GM12878 (cell line): ENCODE results near the gene ABHD2. TPM values are rescaled to one million over a fixed set of nuclear protein-coding genes. Genes with fewer than 3 reads are reported as not detected.

ENCODE experiments used
- ATAC-seq: fragments of 200-7000 bp; cut with Tn5 transposase; 3 replicates; pipeline ENCODE4 v1.9.1; 2020; ENCODE audit warnings: mild to moderate bottlenecking, moderate library complexity
- BruUV-seq: library from RNA; stranded (reverse); fragments of 400-500 nt; replicated peaks from 2 replicates; lab custom pipeline; 2021; lab: Mats Ljungman, UMichigan
- CTCF ChIA-PET: fragments of 300-600 bp; sonication (Branson Sonifier 250); formaldehyde crosslinking; extraction: SDS; loops from one replicate; lab custom pipeline; 2021; ENCODE audit warnings: inconsistent platforms; lab: Yijun Ruan, JAX
- POLR2A ChIA-PET: fragments of 350-600 bp; formaldehyde crosslinking; extraction: SDS; loops from one replicate; lab custom pipeline; 2021; ENCODE audit warnings: inconsistent platforms; lab: Charles Lee
- RAD21 ChIA-PET: fragments of 300-600 bp; sonication (Branson Sonifier 250); formaldehyde crosslinking; loops from one replicate; lab custom pipeline; 2023; ENCODE audit warnings: antibody characterized with exemption; ENCODE audit not compliant: unreplicated experiment; lab: Charles Lee
- SMC1A ChIA-PET: fragments of 300-600 bp; sonication (Branson Sonifier 250); formaldehyde crosslinking; loops from one replicate; lab custom pipeline; 2023; ENCODE audit not compliant: unreplicated experiment, uncharacterized antibody; lab: Charles Lee
- DNase-seq: peaks from one replicate; pipeline ENCODE4 v3.0.0-alpha.2; 2011; ENCODE audit warnings: low read depth, low spot score
- FAIRE-seq: peaks from 3 replicates; lab custom pipeline; 2011; peaks lifted over from hg19 to GRCh38; lab: Jason Lieb, UNC
- H2AFZ ChIP-seq: 2 replicates; pipeline ENCODE4 v1.6.0; 2011; ENCODE audit warnings: low read depth, low read length, control low read depth; ENCODE audit not compliant: control insufficient read depth
- H3K27ac ChIP-seq: 2 replicates; pipeline ENCODE4 v1.5.1; 2011; ENCODE audit warnings: control low read depth; ENCODE audit not compliant: control insufficient read depth, insufficient read depth
- H3K27me3 ChIP-seq, 2 experiments: replicated peaks in 1 of 2; 2 replicates each; pipeline versions ENCODE4 v1.6.0 to v1.6.1; 2011; ENCODE audit warnings: low read length in 1 of 2; ENCODE audit not compliant: control insufficient read depth in 2 of 2, insufficient read depth in 2 of 2
- H3K36me3 ChIP-seq, 2 experiments: 2 replicates each; pipeline ENCODE4 v1.5.1; 2011; ENCODE audit warnings: low read length in 1 of 2; ENCODE audit not compliant: control insufficient read depth in 2 of 2, insufficient read depth in 2 of 2
- H3K4me1 ChIP-seq: 2 replicates; pipeline ENCODE4 v1.6.1; 2011; ENCODE audit warnings: mild to moderate bottlenecking, low read length, moderate library complexity, mixed read lengths; ENCODE audit not compliant: control insufficient read depth, insufficient read depth
- H3K4me2 ChIP-seq: 2 replicates; pipeline ENCODE4 v1.6.0; 2011; ENCODE audit warnings: control low read depth; ENCODE audit not compliant: control insufficient read depth, insufficient read depth
- H3K4me3 ChIP-seq: fragments of 200-600 bp; sonication (generic); 2 replicates; pipeline ENCODE4 v1.5.1; 2016
- H3K79me2 ChIP-seq: 2 replicates; pipeline ENCODE4 v1.6.0; 2011; ENCODE audit warnings: low read length; ENCODE audit not compliant: control insufficient read depth, insufficient read depth
- H3K9ac ChIP-seq: 2 replicates; pipeline ENCODE4 v1.8.0; 2011; ENCODE audit warnings: low read length, control low read depth, mixed read lengths; ENCODE audit not compliant: control insufficient read depth, insufficient read depth
- H3K9me3 ChIP-seq: replicated peaks from 3 replicates; pipeline ENCODE4 v1.5.1; 2011; ENCODE audit warnings: mild to moderate bottlenecking, low read length; ENCODE audit not compliant: control insufficient read depth, insufficient read depth
- H4K20me1 ChIP-seq: 2 replicates; pipeline ENCODE4 v1.6.0; 2011; ENCODE audit not compliant: control insufficient read depth, insufficient read depth
- ATF2 ChIP-seq: IDR thresholded peaks from 2 replicates; pipeline ENCODE4 v1.6.1; 2012; ENCODE audit warnings: low read length, inconsistent platforms
- BACH1 ChIP-seq: fragments of 450-650 bp; IDR thresholded peaks from 2 replicates; pipeline ENCODE4 v1.6.1; 2017; ENCODE audit warnings: mild to moderate bottlenecking, borderline replicate concordance
- BRCA1 ChIP-seq: IDR thresholded peaks from 2 replicates; pipeline ENCODE4 v1.6.1; 2011; ENCODE audit warnings: low read depth, low read length, improper control_type of control experiment
- CBX3 ChIP-seq: fragments of 200-600 bp; sonication (generic); IDR thresholded peaks from 2 replicates; pipeline ENCODE4 v1.6.1; 2016; ENCODE audit warnings: low read depth, borderline replicate concordance
- EP300 ChIP-seq, 2 experiments: fragments of 150-350 bp in 1 of 2; IDR thresholded peaks; 2 replicates each; pipeline ENCODE4 v1.6.1; 2011 to 2012; ENCODE audit warnings: low read depth in 2 of 2, low read length in 2 of 2, borderline replicate concordance in 1 of 2, improper control_type of control experiment in 1 of 2, inconsistent platforms in 1 of 2; ENCODE audit not compliant: control insufficient read depth in 1 of 2
- GATAD2B ChIP-seq: fragments of 450-650 bp; conservative IDR thresholded peaks from 2 replicates; pipeline ENCODE4 v1.6.1; 2017; ENCODE audit warnings: low read depth, mild to moderate bottlenecking, moderate library complexity
- IKZF1 ChIP-seq: fragments of 450-650 bp; conservative IDR thresholded peaks from 2 replicates; pipeline ENCODE4 v1.6.1; 2017; ENCODE audit warnings: antibody characterized with exemption, mild to moderate bottlenecking
- JUND ChIP-seq: IDR thresholded peaks from 2 replicates; pipeline ENCODE4 v1.6.1; 2012; ENCODE audit warnings: low read depth, mild to moderate bottlenecking, low read length, improper control_type of control experiment, moderate library complexity
- KDM1A ChIP-seq: fragments of 200-600 bp; sonication (generic); IDR thresholded peaks from 2 replicates; pipeline ENCODE4 v1.6.1; 2016; ENCODE audit warnings: borderline replicate concordance
- NFYA ChIP-seq: IDR thresholded peaks from 2 replicates; pipeline ENCODE4 v1.6.1; 2011; ENCODE audit warnings: low read depth, mild to moderate bottlenecking, low read length, improper control_type of control experiment, borderline replicate concordance
- NR2F1 ChIP-seq: fragments of 450-650 bp; conservative IDR thresholded peaks from 2 replicates; pipeline ENCODE4 v1.6.1; 2017; ENCODE audit warnings: mild to moderate bottlenecking
- PML ChIP-seq: IDR thresholded peaks from 2 replicates; pipeline ENCODE4 v1.6.1; 2012; ENCODE audit warnings: low read length, inconsistent platforms
- RCOR1 ChIP-seq: conservative IDR thresholded peaks from 2 replicates; pipeline ENCODE4 v1.6.1; 2012; ENCODE audit warnings: low read depth, low read length, improper control_type of control experiment
- SMC3 ChIP-seq: IDR thresholded peaks from 2 replicates; pipeline ENCODE4 v1.6.1; 2011; ENCODE audit warnings: low read length, improper control_type of control experiment, borderline replicate concordance
- SREBF2 ChIP-seq: IDR thresholded peaks from 2 replicates; pipeline ENCODE4 v1.6.1; 2012; ENCODE audit warnings: mild to moderate bottlenecking, low read length
- ZNF622 ChIP-seq: fragments of 450-650 bp; IDR thresholded peaks from 2 replicates; pipeline ENCODE4 v1.6.1; 2017; ENCODE audit warnings: mild to moderate bottlenecking, inconsistent platforms
- WGBS: methylation state at CpG from one replicate; pipeline ENCODE4 v1.1.6; 2016; ENCODE audit warnings: low lambda C conversion rate; ENCODE audit not compliant: insufficient replicate concordance, insufficient coverage; ENCODE audit errors: missing lambda C conversion rate; 5-methylcytosine and 5-hydroxymethylcytosine counted together
- in situ Hi-C: fragments of 300-500 bp; cut with MboI; formaldehyde crosslinking; loops from 9 replicates; pipeline ENCODE4 v1.14.3; 2018; ENCODE audit warnings: mixed read lengths
- intact Hi-C: fragments of 100-400 bp; cut with micrococcal nuclease; formaldehyde crosslinking; loops from one replicate; pipeline ENCODE4 v1.14.2; 2022; ENCODE audit not compliant: unreplicated experiment
- polyA plus RNA-seq, 11 experiments: library from polyadenylated mRNA; depleted of rRNA in 4 of 11; unstranded in 6 of 11; stranded (reverse) in 5 of 11; fragments of >200 nt; fragmentation: Nextera tagmentation in 4 of 11; fragmentation: Illumina TruSeq in 1 of 11; extraction: Ambion mirVana in 4 of 11; extraction: Trizol in 1 of 11; gene quantifications; 1 replicate in 1 of 11; 2 replicates in 10 of 11; pipeline versions ENCODE4 v1.2.1 to v1.2.3, GENCODE V29; 2011 to 2016; ENCODE audit warnings: inconsistent platforms in 2 of 11, missing spikeins in 2 of 11, low read depth in 1 of 11
- total RNA-seq, 4 experiments: library from RNA; depleted of rRNA in 3 of 4; stranded (reverse); fragments of >200 nt in 3 of 4; fragmentation: Illumina TruSeq in 1 of 4; extraction: Trizol in 1 of 4; gene quantifications; 2 replicates each; pipeline versions ENCODE4 v1.2.1 to v1.2.3, GENCODE V29; 2013 to 2021
- TF ChIP-seq, protein P1 (sequence below): fragments of 450-650 bp; IDR thresholded peaks from 2 replicates; pipeline ENCODE4 v1.6.1; 2018; ENCODE audit warnings: borderline replicate concordance, mild to moderate bottlenecking; ENCODE audit not compliant: partially characterized antibody
- TF ChIP-seq, protein P2 (sequence below): IDR thresholded peaks from 2 replicates; pipeline ENCODE4 v1.6.1; 2011; ENCODE audit warnings: borderline replicate concordance, low read depth, mild to moderate bottlenecking, moderate library complexity, mixed read lengths, low read length; ENCODE audit not compliant: insufficient read depth; ENCODE audit errors: extremely low read length

The ABHD2 gene
- total and polyA plus RNA-seq, 10 of the 15 experiments (the other 5 are each of a cell fraction or from before 2014, with no cell fraction given) = 1.2 to 33.6 (median 20.4) TPM

- no peak overlapping the region for H2AFZ ChIP-seq
- no peaks in the 10 kb centered on the region for H3K27me3 ChIP-seq
- ChIA-PET CTCF (interaction anchor here (2.0 to 4.9 kb wide), 7 partner anchors 17 to 92 kb away, joined by 7 to 26 read pairs (median 14); no protein-coding TSS in a partner anchor), RAD21 (interaction anchor here (0.7 to 2.6 kb wide), 4 partner anchors 19 to 93 kb away, joined by 3 to 7 read pairs (median 4); no protein-coding TSS in a partner anchor), SMC1A (interaction anchor here (1.0 to 2.6 kb wide), 8 partner anchors 10 to 93 kb away, joined by 4 to 11 read pairs (median 5); partner anchors contain the start of gene ABHD2), POLR2A (interaction anchor here (0.8 to 1.4 kb wide), 2 partner anchors 12 to 18 kb away, joined by 3 read pairs; no protein-coding TSS in a partner anchor)
- no peaks in the 10 kb centered on the region for H4K20me1 ChIP-seq
- intact Hi-C loops (no loop called here), in situ Hi-C loops (no loop called here)
- no peak overlapping the region for H3K4me2 ChIP-seq
- no TSS peak for BruUV-seq
- ATAC-seq (no peak), FAIRE-seq (no peak), DNase-seq (no peak)
- H3K36me3 ChIP-seq = peaks cover 1 to 5% of the 10 kb centered on the region in 2 experiments
- 79% methylated on average over 3 of the region's 3 CpGs for WGBS
- no peaks in the 10 kb centered on the region for H3K79me2 ChIP-seq
- H3K4me3 ChIP-seq = no peak overlapping the region
- TF ChIP-seq SREBF2 (no peak), SMC3 (no peak), ATF2 (no peak), RCOR1 (no peak), KDM1A (no peak), BRCA1 (no peak), BACH1 (no peak), IKZF1 (no peak), ZNF622 (no peak), NFYA (no peak), GATAD2B (no peak), JUND (no peak), CBX3 (no peak), NR2F1 (no peak), EP300 (IDR thresholded peaks at IDR 0.05; ENCODE audit: borderline replicate concordance in 1 of 2, control insufficient read depth in 1 of 2, low read depth in 2 of 2, low read length in 2 of 2) (no peak), PML (no peak)
- TF ChIP-seq, protein P1, sequence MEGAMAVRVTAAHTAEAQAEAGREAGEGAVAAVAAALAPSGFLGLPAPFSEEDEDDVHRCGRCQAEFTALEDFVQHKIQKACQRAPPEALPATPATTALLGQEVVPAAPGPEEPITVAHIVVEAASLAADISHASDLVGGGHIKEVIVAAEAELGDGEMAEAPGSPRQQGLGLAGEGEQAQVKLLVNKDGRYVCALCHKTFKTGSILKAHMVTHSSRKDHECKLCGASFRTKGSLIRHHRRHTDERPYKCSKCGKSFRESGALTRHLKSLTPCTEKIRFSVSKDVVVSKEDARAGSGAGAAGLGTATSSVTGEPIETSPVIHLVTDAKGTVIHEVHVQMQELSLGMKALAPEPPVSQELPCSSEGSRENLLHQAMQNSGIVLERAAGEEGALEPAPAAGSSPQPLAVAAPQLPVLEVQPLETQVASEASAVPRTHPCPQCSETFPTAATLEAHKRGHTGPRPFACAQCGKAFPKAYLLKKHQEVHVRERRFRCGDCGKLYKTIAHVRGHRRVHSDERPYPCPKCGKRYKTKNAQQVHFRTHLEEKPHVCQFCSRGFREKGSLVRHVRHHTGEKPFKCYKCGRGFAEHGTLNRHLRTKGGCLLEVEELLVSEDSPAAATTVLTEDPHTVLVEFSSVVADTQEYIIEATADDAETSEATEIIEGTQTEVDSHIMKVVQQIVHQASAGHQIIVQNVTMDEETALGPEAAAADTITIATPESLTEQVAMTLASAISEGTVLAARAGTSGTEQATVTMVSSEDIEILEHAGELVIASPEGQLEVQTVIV = no peak
- TF ChIP-seq, protein P2, sequence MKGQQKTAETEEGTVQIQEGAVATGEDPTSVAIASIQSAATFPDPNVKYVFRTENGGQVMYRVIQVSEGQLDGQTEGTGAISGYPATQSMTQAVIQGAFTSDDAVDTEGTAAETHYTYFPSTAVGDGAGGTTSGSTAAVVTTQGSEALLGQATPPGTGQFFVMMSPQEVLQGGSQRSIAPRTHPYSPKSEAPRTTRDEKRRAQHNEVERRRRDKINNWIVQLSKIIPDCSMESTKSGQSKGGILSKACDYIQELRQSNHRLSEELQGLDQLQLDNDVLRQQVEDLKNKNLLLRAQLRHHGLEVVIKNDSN = no peak
- no peak overlapping the region for H3K27ac ChIP-seq
- no peaks in the 10 kb centered on the region for H3K9me3 ChIP-seq
- no peaks in the 10 kb centered on the region for H3K4me1 ChIP-seq
- no peak overlapping the region for H3K9ac ChIP-seq
Observed at GRCh38 chr15:89150287-89150686, 62.0 kb downstream of the ABHD2 start.
